ENCODE measurements around the gene METTL9. TPM values are rescaled to one million over a fixed set of nuclear protein-coding genes. Genes with fewer than 3 reads are reported as not detected.
"Not testable (repeated sequence)": the region's sequence is repeated elsewhere in the genome, so short reads cannot be mapped to it uniquely, and the experiment has no call there.

Gene METTL9
- total RNA-seq (100 to 1,000 TPM in 1 of 5 experiments, 10 to 100 TPM in 4; 68.4 to 128 (median 80.1) TPM), polyA plus RNA-seq (100 to 1,000 TPM; 116 to 118 TPM), total RNA-seq (66.6 reads per million, percentile 77 among the genes with 10 or more reads in this experiment)

DNA sequence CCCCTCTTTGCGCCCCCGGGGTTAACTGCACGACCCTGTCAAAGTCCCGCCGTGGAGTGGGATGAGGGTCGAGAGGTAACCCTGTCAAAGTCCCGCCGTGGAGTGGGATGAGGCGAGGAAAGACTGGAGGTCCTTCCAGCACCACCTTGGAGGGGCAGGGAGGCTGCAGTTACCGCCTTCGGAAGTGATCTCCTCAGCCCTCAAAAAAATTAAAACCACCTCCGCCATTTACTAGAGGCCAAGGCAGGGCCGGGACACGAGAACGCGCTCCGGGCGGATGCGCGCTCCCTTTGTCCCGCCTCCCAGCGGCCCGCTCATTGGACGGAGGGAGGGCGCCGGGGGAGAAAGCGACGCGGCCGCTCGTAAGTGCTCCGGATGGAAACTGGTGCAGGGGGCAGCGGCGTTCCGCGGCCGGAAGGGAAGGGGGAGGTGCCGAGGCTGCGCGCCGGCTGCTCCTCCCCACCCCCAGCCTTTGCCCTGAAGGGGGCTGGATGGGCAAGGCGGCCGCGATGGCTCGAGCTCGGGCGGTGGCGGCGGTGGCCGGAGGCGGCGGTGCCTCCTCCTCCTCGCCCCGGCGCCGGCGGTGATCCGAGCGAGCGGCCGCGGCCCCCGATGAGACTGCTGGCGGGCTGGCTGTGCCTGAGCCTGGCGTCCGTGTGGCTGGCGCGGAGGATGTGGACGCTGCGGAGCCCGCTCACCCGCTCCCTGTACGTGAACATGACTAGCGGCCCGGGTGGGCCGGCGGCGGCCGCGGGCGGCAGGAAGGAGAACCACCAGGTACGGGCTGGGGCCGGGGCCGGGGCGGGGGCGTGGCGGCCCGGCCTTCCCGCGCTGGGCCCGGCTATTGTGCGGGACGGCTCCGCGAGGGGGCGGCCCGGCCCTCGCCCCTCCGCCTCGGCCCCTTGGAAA, at the start of gene METTL9:
Gene METTL9 (plus strand): TSS at position 456 of the 909 bp plus-strand sequence. CDS start 157 bp downstream, at position 613.
- POLR2A ChIA-PET = interaction anchor here (1.0 to 4.8 kb wide), 8 partner anchors 10 to 79 kb away, joined by 3 to 35 read pairs (median 4); no protein-coding TSS in a partner anchor
- intact Hi-C loops (cut with micrococcal nuclease) = loop anchor here (1.0 to 2.0 kb wide), 8 partner anchors 15 to 697 kb away; partner anchors contain the start of genes UQCRC2 (in 2 of the 2) and POLR3E (in 1 of the 2)
- H3K4me1 Mint-ChIP-seq = peaks cover 44 to 69% (median 54%) of the 10 kb centered on the region in 7 donors

DNA sequence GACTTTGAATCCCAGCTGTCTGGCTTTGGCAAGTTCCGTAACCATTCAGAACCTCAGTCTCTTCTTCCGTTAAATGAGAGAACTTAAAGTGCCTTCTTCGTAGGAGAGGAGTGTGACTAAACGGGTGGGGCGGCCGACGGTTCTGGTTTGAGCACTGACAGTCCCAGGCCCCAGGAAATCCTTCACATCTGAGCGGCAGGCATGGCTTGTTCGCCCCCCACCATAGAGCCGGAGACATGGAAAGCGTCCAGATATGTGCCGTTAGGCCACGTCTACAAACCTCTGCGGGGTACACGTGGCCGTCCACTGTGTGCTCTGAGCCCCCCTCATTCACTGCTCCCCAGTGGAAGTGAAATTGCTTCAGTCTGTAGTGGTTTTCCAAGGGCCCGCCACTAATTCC, 49.4 kb upstream of the METTL9 start:
- not testable (repeated sequence) for DNase-seq

More for the DNA sequence above, at the start of gene METTL9:
- peak within 1 kb of the TSS; percentile 86 to 99 (median 96) for H3K27ac Mint-ChIP-seq
- no peaks in the 10 kb centered on the region for H3K27me3 Mint-ChIP-seq
- no peaks in the 10 kb centered on the region for H3K36me3 ChIP-seq (ENCODE audit: control insufficient read depth in 2 of 3, insufficient read depth in 3 of 3, low read length in 3 of 3)
- no peaks in the 10 kb centered on the region for H3K27me3 ChIP-seq (ENCODE audit: control insufficient read depth in 2 of 2, insufficient read depth in 2 of 2, low read length in 2 of 2)
- H3K27ac ChIP-seq (ENCODE audit: low read depth, low read length) = peak within 1 kb of the TSS; percentile 91
- peaks cover 0 to 4% (median 0%) of the 10 kb centered on the region in 5 donors for H3K36me3 Mint-ChIP-seq
- peaks cover 0 to 2% (median 0%) of the 10 kb centered on the region in 11 donors for H3K9me3 Mint-ChIP-seq
- ATAC-seq (peak; percentile 96), DNase-seq (peak; percentile 92 to 96 (median 94))
- CTCF ChIA-PET = interaction anchor here (0.6 to 0.8 kb wide), 2 partner anchors 43 to 609 kb away, joined by 3 read pairs; no protein-coding TSS in a partner anchor
- peak within 1 kb of the TSS; percentile 91 to 98 (median 94) for H3K4me3 Mint-ChIP-seq
- H3K4me3 ChIP-seq (ENCODE audit: low read length) = peak within 1 kb of the TSS; percentile 82
- peaks cover 21 to 32% of the 10 kb centered on the region in 2 donors for H3K4me1 ChIP-seq (ENCODE audit: control insufficient read depth in 2 of 2, insufficient read depth in 2 of 2, low read length in 2 of 2)
- H3K9me3 ChIP-seq (ENCODE audit: control insufficient read depth in 2 of 3, low read length in 3 of 3) = no peaks in the 10 kb centered on the region

GRCh38 chr16:21550435-21550834, 48.9 kb upstream of the METTL9 start:
- H3K36me3 Mint-ChIP-seq; H3K9me3 Mint-ChIP-seq; H3K9me3 ChIP-seq (ENCODE audit: control insufficient read depth in 2 of 3, low read length in 3 of 3); H3K27me3 Mint-ChIP-seq; DNase-seq; H3K27ac Mint-ChIP-seq; H3K36me3 ChIP-seq (ENCODE audit: control insufficient read depth in 2 of 3, insufficient read depth in 3 of 3, low read length in 3 of 3); CTCF ChIA-PET; H3K27me3 ChIP-seq (ENCODE audit: control insufficient read depth in 2 of 2, insufficient read depth in 2 of 2, low read length in 2 of 2); H3K27ac ChIP-seq (ENCODE audit: low read depth, low read length); ATAC-seq; H3K4me3 ChIP-seq (ENCODE audit: low read length); POLR2A ChIA-PET; H3K4me1 ChIP-seq (ENCODE audit: control insufficient read depth in 2 of 2, insufficient read depth in 2 of 2, low read length in 2 of 2); H3K4me3 Mint-ChIP-seq: not testable (repeated sequence)
- H3K4me1 Mint-ChIP-seq = peaks cover 0 to 12% (median 9%) of the 10 kb centered on the region in 7 donors
- intact Hi-C loops (cut with micrococcal nuclease) = loop anchor here (5.0 to 10.0 kb wide), 4 partner anchors 46 to 1884 kb away; no protein-coding TSS in a partner anchor

More for the DNA sequence above, 49.4 kb upstream of the METTL9 start:
- H3K4me3 Mint-ChIP-seq; POLR2A ChIA-PET; H3K4me3 ChIP-seq (ENCODE audit: low read length); ATAC-seq; H3K9me3 ChIP-seq (ENCODE audit: control insufficient read depth in 2 of 3, low read length in 3 of 3); H3K27me3 Mint-ChIP-seq; H3K4me1 ChIP-seq (ENCODE audit: control insufficient read depth in 2 of 2, insufficient read depth in 2 of 2, low read length in 2 of 2); H3K27ac ChIP-seq (ENCODE audit: low read depth, low read length); H3K27me3 ChIP-seq (ENCODE audit: control insufficient read depth in 2 of 2, insufficient read depth in 2 of 2, low read length in 2 of 2); H3K9me3 Mint-ChIP-seq; H3K36me3 Mint-ChIP-seq; H3K4me1 Mint-ChIP-seq; H3K36me3 ChIP-seq (ENCODE audit: control insufficient read depth in 2 of 3, insufficient read depth in 3 of 3, low read length in 3 of 3); H3K27ac Mint-ChIP-seq; CTCF ChIA-PET: not testable (repeated sequence)
- intact Hi-C loops (cut with micrococcal nuclease) = loop anchor here (5.0 to 10.0 kb wide), 4 partner anchors 45 to 1885 kb away; no protein-coding TSS in a partner anchor

DNA sequence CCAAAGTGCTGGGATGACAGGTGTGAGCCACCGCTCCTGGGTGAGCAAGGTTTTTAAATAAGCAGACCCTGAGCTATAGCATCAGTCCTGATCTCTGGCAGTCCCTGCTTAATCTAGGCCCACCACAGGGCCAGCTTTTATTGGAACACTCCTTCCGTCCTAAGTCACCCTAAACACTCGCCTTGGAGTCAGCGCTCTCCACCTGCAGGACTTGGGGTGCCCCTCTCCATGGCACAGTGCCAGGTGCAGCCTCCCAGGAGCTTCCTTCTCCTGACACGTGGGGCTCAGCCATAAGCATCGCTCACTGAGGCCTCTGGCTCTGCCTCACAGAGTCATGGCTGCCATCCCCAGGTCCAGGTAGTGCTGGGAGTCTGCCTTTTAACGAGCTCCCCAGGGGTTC, 48.3 kb upstream of the METTL9 start:
- H3K9me3 Mint-ChIP-seq; H3K27me3 Mint-ChIP-seq; H3K36me3 ChIP-seq (ENCODE audit: control insufficient read depth in 2 of 3, insufficient read depth in 3 of 3, low read length in 3 of 3); POLR2A ChIA-PET; CTCF ChIA-PET; H3K36me3 Mint-ChIP-seq; ATAC-seq; H3K27ac ChIP-seq (ENCODE audit: low read depth, low read length); H3K27me3 ChIP-seq (ENCODE audit: control insufficient read depth in 2 of 2, insufficient read depth in 2 of 2, low read length in 2 of 2); H3K27ac Mint-ChIP-seq; H3K4me3 Mint-ChIP-seq; DNase-seq; H3K4me1 ChIP-seq (ENCODE audit: control insufficient read depth in 2 of 2, insufficient read depth in 2 of 2, low read length in 2 of 2); H3K9me3 ChIP-seq (ENCODE audit: control insufficient read depth in 2 of 3, low read length in 3 of 3); H3K4me3 ChIP-seq (ENCODE audit: low read length): not testable (repeated sequence)
- intact Hi-C loops (cut with micrococcal nuclease) = loop anchor here (5.0 to 10.0 kb wide), 4 partner anchors 46 to 1884 kb away; no protein-coding TSS in a partner anchor
- peaks cover 0 to 14% (median 9%) of the 10 kb centered on the region in 7 donors for H3K4me1 Mint-ChIP-seq

GRCh38 chr16:21551600-21551999, 47.8 kb upstream of the METTL9 start:
- peaks cover 0 to 14% (median 9%) of the 10 kb centered on the region in 7 donors for H3K4me1 Mint-ChIP-seq
- DNase-seq; H3K4me3 Mint-ChIP-seq; H3K27me3 Mint-ChIP-seq; POLR2A ChIA-PET; H3K4me1 ChIP-seq (ENCODE audit: control insufficient read depth in 2 of 2, insufficient read depth in 2 of 2, low read length in 2 of 2); H3K36me3 ChIP-seq (ENCODE audit: control insufficient read depth in 2 of 3, insufficient read depth in 3 of 3, low read length in 3 of 3); H3K27ac ChIP-seq (ENCODE audit: low read depth, low read length); H3K4me3 ChIP-seq (ENCODE audit: low read length); H3K9me3 ChIP-seq (ENCODE audit: control insufficient read depth in 2 of 3, low read length in 3 of 3); H3K36me3 Mint-ChIP-seq; H3K9me3 Mint-ChIP-seq; ATAC-seq; H3K27me3 ChIP-seq (ENCODE audit: control insufficient read depth in 2 of 2, insufficient read depth in 2 of 2, low read length in 2 of 2); H3K27ac Mint-ChIP-seq: not testable (repeated sequence)
- intact Hi-C loops (cut with micrococcal nuclease) = loop anchor here (5.0 to 10.0 kb wide), 4 partner anchors 47 to 1883 kb away; no protein-coding TSS in a partner anchor
- CTCF ChIA-PET = interaction anchor here (0.6 kb wide), 1 partner anchor 1763 kb away, joined by 4 read pairs; no protein-coding TSS in a partner anchor

DNA sequence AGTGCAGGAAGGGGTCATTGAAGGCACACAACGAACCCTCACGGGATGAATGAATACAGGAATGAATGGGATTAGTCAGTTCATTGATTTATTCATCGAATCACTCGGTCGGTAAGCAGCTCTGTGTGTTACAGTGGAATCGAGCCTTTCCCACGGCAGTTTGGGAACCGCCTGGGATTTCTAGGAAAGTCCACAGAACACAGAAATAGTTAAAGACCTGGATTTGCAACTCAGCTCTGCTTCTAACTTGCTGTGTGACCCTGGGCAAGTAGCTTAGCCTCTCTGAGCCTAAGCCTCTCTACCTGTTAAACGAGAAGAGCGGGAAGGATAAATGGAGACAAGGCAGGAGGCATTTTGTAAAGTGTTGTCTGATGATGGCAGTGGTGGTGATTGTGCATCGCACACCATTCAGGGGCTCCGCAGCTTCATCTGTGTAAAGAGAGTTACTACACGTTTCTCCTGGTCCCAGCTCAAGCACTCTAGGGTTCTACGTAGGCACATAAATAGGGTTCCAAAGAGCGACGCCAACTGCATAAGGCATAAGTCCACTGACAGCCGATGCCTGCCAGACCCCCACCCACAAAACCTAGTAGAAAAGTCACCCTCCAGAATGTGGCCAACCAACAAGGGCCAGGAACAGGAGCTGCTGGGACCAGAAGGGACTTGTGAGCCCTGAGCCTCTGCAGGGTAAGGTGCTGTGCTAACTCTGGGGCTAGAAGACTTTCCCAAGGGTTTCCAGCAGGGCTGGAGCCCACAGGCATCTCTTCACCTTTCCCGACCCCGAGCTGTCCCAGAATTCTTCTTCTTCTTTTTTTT, 45.7 kb upstream of the METTL9 start:
- DNase-seq = not testable (repeated sequence)
- POLR2A ChIA-PET = interaction anchor here (0.6 kb wide), 1 partner anchor 86 kb away, joined by 4 read pairs; no protein-coding TSS in a partner anchor
- H3K4me1 Mint-ChIP-seq = peaks cover 0 to 14% (median 9%) of the 10 kb centered on the region in 7 donors

More for the DNA sequence above, 45.7 kb upstream of the METTL9 start:
- not testable (repeated sequence) for H3K27ac Mint-ChIP-seq; H3K4me1 ChIP-seq (ENCODE audit: control insufficient read depth in 2 of 2, insufficient read depth in 2 of 2, low read length in 2 of 2); H3K4me3 ChIP-seq (ENCODE audit: low read length); H3K27ac ChIP-seq (ENCODE audit: low read depth, low read length); H3K9me3 Mint-ChIP-seq; H3K27me3 ChIP-seq (ENCODE audit: control insufficient read depth in 2 of 2, insufficient read depth in 2 of 2, low read length in 2 of 2); H3K36me3 Mint-ChIP-seq; H3K36me3 ChIP-seq (ENCODE audit: control insufficient read depth in 2 of 3, insufficient read depth in 3 of 3, low read length in 3 of 3); ATAC-seq; H3K9me3 ChIP-seq (ENCODE audit: control insufficient read depth in 2 of 3, low read length in 3 of 3); H3K27me3 Mint-ChIP-seq
- CTCF ChIA-PET = interaction anchor here (0.6 kb wide), 1 partner anchor 1064 kb away, joined by 4 read pairs; no protein-coding TSS in a partner anchor
- intact Hi-C loops (cut with micrococcal nuclease) = loop anchor here (1.0 to 10.0 kb wide), 7 partner anchors 33 to 1881 kb away; no protein-coding TSS in a partner anchor
- peak overlapping the region in 2 of 10 donors; percentile 1 to 25 for H3K4me3 Mint-ChIP-seq
